ENCODE results near the gene CDYL. TPM values are rescaled to one million over a fixed set of nuclear protein-coding genes. Genes with fewer than 3 reads are reported as not detected.

Gene CDYL
- total and polyA plus RNA-seq, 2 of the 4 experiments (the other 2 are of a cell fraction): 14.2 to 92.1 TPM

DNA sequence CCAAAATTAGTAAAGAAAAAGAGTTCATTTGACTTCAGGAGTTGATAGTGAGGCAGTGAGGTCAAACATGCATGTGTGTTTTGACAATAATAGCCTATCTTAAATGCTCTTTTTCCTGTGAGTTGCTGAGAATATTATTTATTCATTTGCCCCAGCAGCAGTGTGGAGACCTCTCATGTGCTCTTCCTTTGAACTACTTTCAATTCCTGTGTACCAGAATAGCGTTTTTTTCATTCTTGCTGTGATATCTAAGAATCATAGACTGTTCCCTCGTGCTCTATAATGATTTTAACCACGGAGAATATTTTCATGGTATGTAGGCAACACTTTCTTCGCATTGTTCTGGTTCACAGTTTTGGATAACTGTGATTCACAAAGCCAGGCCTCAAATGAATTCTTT, 5.2 kb downstream of the CDYL start:
- in situ Hi-C loops (cut with MboI; ENCODE audit: low sequenced_read_pairs) (no loop called here), dilution Hi-C loops (cut with HindIII; ENCODE audit: low sequenced_read_pairs, unreplicated experiment) (no loop called here), intact Hi-C loops (cut with micrococcal nuclease) (no loop called here)
- H3K27ac ChIP-seq (ENCODE audit: insufficient read depth, low read length): no peak overlapping the region
- no peak overlapping the region for H4K91ac ChIP-seq (ENCODE audit: insufficient read depth, low read depth, low read length)
- no peak overlapping the region for H3K4me2 ChIP-seq (ENCODE audit: low read depth, low read length)
- no peak overlapping the region for H2AFZ ChIP-seq (replicated peaks; ENCODE audit: low read length, poor library complexity)
- no peak overlapping the region for H2BK120ac ChIP-seq (ENCODE audit: low read depth, low read length)
- peaks cover 2% of the 10 kb centered on the region; the same call in 1 of the 2 replicates for H3K9me3 ChIP-seq (ENCODE audit: control insufficient read depth, insufficient read depth, low read length)
- WGBS, 2 experiments (ENCODE audit: extremely low coverage in 2 of 2, insufficient read length in 1 of 2): no CpG with 5 or more reads among the region's 4 CpGs
- H3K36me3 ChIP-seq (ENCODE audit: control insufficient read depth, insufficient read depth, low read length): no peaks in the 10 kb centered on the region
- no peak overlapping the region for H2BK15ac ChIP-seq (ENCODE audit: low read depth, low read length)
- no peak overlapping the region for H3K56ac ChIP-seq (ENCODE audit: extremely low read depth, insufficient read depth, low read length)
- no peak overlapping the region for H3K9ac ChIP-seq (ENCODE audit: low read depth, low read length)
- H3K23ac ChIP-seq (ENCODE audit: low read depth, low read length): no peak overlapping the region
- no peak overlapping the region for H2AK5ac ChIP-seq (ENCODE audit: low read depth, low read length)
- H2AK9ac ChIP-seq (replicated peaks; ENCODE audit: low read depth, low read length, poor library complexity): no peak overlapping the region
- 0 out of 2 replicates have a peak overlapping the region, but pooled peaks have one; percentile 3 for H3K14ac ChIP-seq (replicated peaks; ENCODE audit: low read depth, low read length)
- H2BK5ac ChIP-seq (ENCODE audit: low read depth, low read length, poor library complexity, severe bottlenecking): no peak overlapping the region
- H4K5ac ChIP-seq (ENCODE audit: low read depth, low read length): no peak overlapping the region
- H3K4me3 ChIP-seq (ENCODE audit: insufficient read depth, low read depth, low read length): no peak overlapping the region
- ATAC-seq (ENCODE audit: low read depth): no peak
- no peak overlapping the region for H3K18ac ChIP-seq (ENCODE audit: low read depth, low read length)
- DNase-seq: no peak
- H3K4me1 ChIP-seq (ENCODE audit: control insufficient read depth, insufficient read depth, low read length): no peaks in the 10 kb centered on the region; the same call in 1 of the 2 replicates
- BruUV-seq (replicated peaks): no TSS peak
- H2BK20ac ChIP-seq (ENCODE audit: low read depth, low read length): no peak overlapping the region
- CTCF ChIA-PET: no interaction called here
- no peak overlapping the region for H4K8ac ChIP-seq (ENCODE audit: low read depth in 2 of 2, low read length in 2 of 2)
- peaks cover 72% of the 10 kb centered on the region for H4K20me1 ChIP-seq (ENCODE audit: insufficient read depth, low read length)
- H3K9me1 ChIP-seq (ENCODE audit: insufficient read depth, low read length): peaks cover 2% of the 10 kb centered on the region; the same call in 1 of the 2 replicates
- TF ChIP-seq RAD21 (IDR thresholded peaks at IDR 0.05; ENCODE audit: low read length) (no peak), POLR2A (IDR thresholded peaks at IDR 0.05; ENCODE audit: low read depth, low read length) (no peak), BHLHE40 (IDR thresholded peaks at IDR 0.05; ENCODE audit: low read depth, low read length) (no peak), MAZ (IDR thresholded peaks at IDR 0.05; ENCODE audit: borderline replicate concordance, low read depth, low read length) (no peak), CHD1 (IDR thresholded peaks at IDR 0.05; ENCODE audit: low read depth, low read length) (no peak), MXI1 (IDR thresholded peaks at IDR 0.05; ENCODE audit: borderline replicate concordance, low read depth, low read length) (no peak), RFX5 (IDR thresholded peaks at IDR 0.05; ENCODE audit: low read depth, low read length) (no peak), NFE2L2 (IDR thresholded peaks at IDR 0.05; ENCODE audit: low read depth, low read length) (no peak), RCOR1 (IDR thresholded peaks at IDR 0.05; ENCODE audit: insufficient replicate concordance, low read length) (no peak), MAFK (IDR thresholded peaks at IDR 0.05; ENCODE audit: low read depth, low read length) (no peak), FOS (IDR thresholded peaks at IDR 0.05; ENCODE audit: low read depth, low read length) (no peak), CEBPB (IDR thresholded peaks at IDR 0.05; ENCODE audit: low read depth, low read length) (no peak), SMC3 (IDR thresholded peaks at IDR 0.05; ENCODE audit: low read depth, low read length) (no peak)
- TF ChIP-seq, protein P1, sequence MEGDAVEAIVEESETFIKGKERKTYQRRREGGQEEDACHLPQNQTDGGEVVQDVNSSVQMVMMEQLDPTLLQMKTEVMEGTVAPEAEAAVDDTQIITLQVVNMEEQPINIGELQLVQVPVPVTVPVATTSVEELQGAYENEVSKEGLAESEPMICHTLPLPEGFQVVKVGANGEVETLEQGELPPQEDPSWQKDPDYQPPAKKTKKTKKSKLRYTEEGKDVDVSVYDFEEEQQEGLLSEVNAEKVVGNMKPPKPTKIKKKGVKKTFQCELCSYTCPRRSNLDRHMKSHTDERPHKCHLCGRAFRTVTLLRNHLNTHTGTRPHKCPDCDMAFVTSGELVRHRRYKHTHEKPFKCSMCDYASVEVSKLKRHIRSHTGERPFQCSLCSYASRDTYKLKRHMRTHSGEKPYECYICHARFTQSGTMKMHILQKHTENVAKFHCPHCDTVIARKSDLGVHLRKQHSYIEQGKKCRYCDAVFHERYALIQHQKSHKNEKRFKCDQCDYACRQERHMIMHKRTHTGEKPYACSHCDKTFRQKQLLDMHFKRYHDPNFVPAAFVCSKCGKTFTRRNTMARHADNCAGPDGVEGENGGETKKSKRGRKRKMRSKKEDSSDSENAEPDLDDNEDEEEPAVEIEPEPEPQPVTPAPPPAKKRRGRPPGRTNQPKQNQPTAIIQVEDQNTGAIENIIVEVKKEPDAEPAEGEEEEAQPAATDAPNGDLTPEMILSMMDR (conservative IDR thresholded peaks at IDR 0.05; ENCODE audit: low read depth, low read length): no peak
- TF ChIP-seq, protein P2, sequence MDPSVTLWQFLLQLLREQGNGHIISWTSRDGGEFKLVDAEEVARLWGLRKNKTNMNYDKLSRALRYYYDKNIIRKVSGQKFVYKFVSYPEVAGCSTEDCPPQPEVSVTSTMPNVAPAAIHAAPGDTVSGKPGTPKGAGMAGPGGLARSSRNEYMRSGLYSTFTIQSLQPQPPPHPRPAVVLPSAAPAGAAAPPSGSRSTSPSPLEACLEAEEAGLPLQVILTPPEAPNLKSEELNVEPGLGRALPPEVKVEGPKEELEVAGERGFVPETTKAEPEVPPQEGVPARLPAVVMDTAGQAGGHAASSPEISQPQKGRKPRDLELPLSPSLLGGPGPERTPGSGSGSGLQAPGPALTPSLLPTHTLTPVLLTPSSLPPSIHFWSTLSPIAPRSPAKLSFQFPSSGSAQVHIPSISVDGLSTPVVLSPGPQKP (IDR thresholded peaks at IDR 0.05; ENCODE audit: borderline replicate concordance, low read depth, low read length): no peak
- TF ChIP-seq, protein P3, sequence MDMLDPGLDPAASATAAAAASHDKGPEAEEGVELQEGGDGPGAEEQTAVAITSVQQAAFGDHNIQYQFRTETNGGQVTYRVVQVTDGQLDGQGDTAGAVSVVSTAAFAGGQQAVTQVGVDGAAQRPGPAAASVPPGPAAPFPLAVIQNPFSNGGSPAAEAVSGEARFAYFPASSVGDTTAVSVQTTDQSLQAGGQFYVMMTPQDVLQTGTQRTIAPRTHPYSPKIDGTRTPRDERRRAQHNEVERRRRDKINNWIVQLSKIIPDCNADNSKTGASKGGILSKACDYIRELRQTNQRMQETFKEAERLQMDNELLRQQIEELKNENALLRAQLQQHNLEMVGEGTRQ (IDR thresholded peaks at IDR 0.05; ENCODE audit: low read depth, low read length): no peak
- POLR2A ChIA-PET (ENCODE audit: unreplicated experiment): no interaction called here
- no peaks in the 10 kb centered on the region for H3K27me3 ChIP-seq (ENCODE audit: control insufficient read depth, insufficient read depth, low read length)
- peaks cover 36 to 82% of the 10 kb centered on the region in 2 experiments for H3K79me1 ChIP-seq (ENCODE audit: low read depth in 1 of 2, low read length in 2 of 2)
- no peak overlapping the region for H3K4ac ChIP-seq (ENCODE audit: low read depth, low read length)

Data from IMR-90 (cell line).